ENCODE data around the gene SH3YL1. TPM values are rescaled to one million over a fixed set of nuclear protein-coding genes. Genes with fewer than 3 reads are reported as not detected.

The SH3YL1 gene
- total and polyA plus RNA-seq, 7 donors, result 17.4 to 119 (median 33.5) TPM

GRCh38 chr2:179886-180285 is 83.9 kb downstream of the SH3YL1 start:
- Histone ChIP-seq H3K27ac (no peak overlapping the region), H3K9me3 (no peaks in the 10 kb centered on the region), H3K36me3 (no peaks in the 10 kb centered on the region), H3K4me3 (no peak overlapping the region), H3K4me1 (peaks cover 0 to 24% (median 14%) of the 10 kb centered on the region in 4 donors), H3K27me3 (no peaks in the 10 kb centered on the region)
- no peak for TF ChIP-seq EP300 (IDR thresholded peaks at IDR 0.05)
- TF ChIP-seq, protein P1, sequence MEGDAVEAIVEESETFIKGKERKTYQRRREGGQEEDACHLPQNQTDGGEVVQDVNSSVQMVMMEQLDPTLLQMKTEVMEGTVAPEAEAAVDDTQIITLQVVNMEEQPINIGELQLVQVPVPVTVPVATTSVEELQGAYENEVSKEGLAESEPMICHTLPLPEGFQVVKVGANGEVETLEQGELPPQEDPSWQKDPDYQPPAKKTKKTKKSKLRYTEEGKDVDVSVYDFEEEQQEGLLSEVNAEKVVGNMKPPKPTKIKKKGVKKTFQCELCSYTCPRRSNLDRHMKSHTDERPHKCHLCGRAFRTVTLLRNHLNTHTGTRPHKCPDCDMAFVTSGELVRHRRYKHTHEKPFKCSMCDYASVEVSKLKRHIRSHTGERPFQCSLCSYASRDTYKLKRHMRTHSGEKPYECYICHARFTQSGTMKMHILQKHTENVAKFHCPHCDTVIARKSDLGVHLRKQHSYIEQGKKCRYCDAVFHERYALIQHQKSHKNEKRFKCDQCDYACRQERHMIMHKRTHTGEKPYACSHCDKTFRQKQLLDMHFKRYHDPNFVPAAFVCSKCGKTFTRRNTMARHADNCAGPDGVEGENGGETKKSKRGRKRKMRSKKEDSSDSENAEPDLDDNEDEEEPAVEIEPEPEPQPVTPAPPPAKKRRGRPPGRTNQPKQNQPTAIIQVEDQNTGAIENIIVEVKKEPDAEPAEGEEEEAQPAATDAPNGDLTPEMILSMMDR (IDR thresholded peaks at IDR 0.05), result no peak
- TF ChIP-seq POLR2AphosphoS5 (IDR thresholded peaks at IDR 0.05), result no peak
- no peak for TF ChIP-seq POLR2A (IDR thresholded peaks at IDR 0.05)
- no peak for DNase-seq
- intact Hi-C loops (cut with DNase I), result no loop called here

DNA sequence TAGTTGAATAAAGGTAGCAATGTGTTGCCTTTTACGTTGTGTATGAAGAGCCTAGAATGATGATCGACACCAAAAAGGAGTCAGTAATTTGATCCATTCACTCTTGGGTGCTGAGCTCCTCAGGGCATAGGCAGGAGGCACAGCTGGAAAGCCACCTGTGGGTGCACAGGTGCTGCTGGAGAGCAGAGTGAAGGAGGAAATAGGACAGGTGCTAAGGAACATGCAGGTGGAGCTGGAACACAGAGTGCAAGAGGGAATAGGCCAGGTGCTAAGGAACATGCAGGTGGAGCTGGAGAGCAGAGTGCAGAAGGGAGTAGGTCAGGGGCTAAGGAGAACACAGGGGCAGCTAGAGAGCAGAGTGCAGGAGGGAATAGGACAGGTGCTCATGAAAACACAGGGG is 86.1 kb downstream of the SH3YL1 start:
- no peaks in the 10 kb centered on the region for H3K36me3 ChIP-seq
- no peaks in the 10 kb centered on the region for H3K9me3 ChIP-seq
- H3K4me1 ChIP-seq, result peaks cover 0 to 30% (median 14%) of the 10 kb centered on the region in 4 donors
- 82 to 88% methylated on average over 2 of the region's 2 CpGs for WGBS, 2 donors
- DNase-seq, result no peak
- no peaks in the 10 kb centered on the region for H3K27me3 ChIP-seq
- H3K27ac ChIP-seq, result no peak overlapping the region
- no peak overlapping the region for H3K4me3 ChIP-seq
- no peak for TF ChIP-seq POLR2A (IDR thresholded peaks at IDR 0.05)
- TF ChIP-seq, protein P1 (IDR thresholded peaks at IDR 0.05), result no peak
- intact Hi-C loops (cut with DNase I), result no loop called here

- Histone ChIP-seq H3K4me3 (no peak overlapping the region), H3K27me3 (no peaks in the 10 kb centered on the region), H3K9me3 (no peaks in the 10 kb centered on the region), H3K4me1 (peaks cover 0 to 30% (median 14%) of the 10 kb centered on the region in 4 donors), H3K36me3 (no peaks in the 10 kb centered on the region), H3K27ac (no peak overlapping the region)
- no peak for TF ChIP-seq POLR2A (IDR thresholded peaks at IDR 0.05)
- TF ChIP-seq, protein P1 (IDR thresholded peaks at IDR 0.05), result no peak
- TF ChIP-seq EP300 (IDR thresholded peaks at IDR 0.05), result no peak
- no peak for TF ChIP-seq POLR2AphosphoS5 (IDR thresholded peaks at IDR 0.05)
- intact Hi-C loops (cut with DNase I), result no loop called here
- 77 to 87% methylated on average over 1 of the region's 1 CpG for WGBS, 2 donors
- no peak for DNase-seq
Measured at GRCh38 chr2:176917-177316, 86.9 kb downstream of the SH3YL1 start.

GRCh38 chr2:175880-176820 is 87.7 kb downstream of the SH3YL1 start:
- H3K4me3 ChIP-seq, result no peak overlapping the region
- H3K4me1 ChIP-seq, result peaks cover 0 to 30% (median 14%) of the 10 kb centered on the region in 4 donors
- no peaks in the 10 kb centered on the region for H3K27me3 ChIP-seq
- DNase-seq, result no peak
- no peaks in the 10 kb centered on the region for H3K9me3 ChIP-seq
- intact Hi-C loops (cut with DNase I), result no loop called here
- no peaks in the 10 kb centered on the region for H3K36me3 ChIP-seq
- peak overlapping the region in 2 of 4 donors; percentile 31 to 47 for H3K27ac ChIP-seq
- 44 to 77% methylated on average over 16 of the region's 16 CpGs for WGBS, 2 donors
- TF ChIP-seq POLR2AphosphoS5 (IDR thresholded peaks at IDR 0.05), result peak in 3 of 4 donors; percentile 8 to 14 (median 11)
- TF ChIP-seq, protein P1 (IDR thresholded peaks at IDR 0.05), result no peak
